Measurements from ENCODE around the gene TMEM167A.

Gene TMEM167A

DNA sequence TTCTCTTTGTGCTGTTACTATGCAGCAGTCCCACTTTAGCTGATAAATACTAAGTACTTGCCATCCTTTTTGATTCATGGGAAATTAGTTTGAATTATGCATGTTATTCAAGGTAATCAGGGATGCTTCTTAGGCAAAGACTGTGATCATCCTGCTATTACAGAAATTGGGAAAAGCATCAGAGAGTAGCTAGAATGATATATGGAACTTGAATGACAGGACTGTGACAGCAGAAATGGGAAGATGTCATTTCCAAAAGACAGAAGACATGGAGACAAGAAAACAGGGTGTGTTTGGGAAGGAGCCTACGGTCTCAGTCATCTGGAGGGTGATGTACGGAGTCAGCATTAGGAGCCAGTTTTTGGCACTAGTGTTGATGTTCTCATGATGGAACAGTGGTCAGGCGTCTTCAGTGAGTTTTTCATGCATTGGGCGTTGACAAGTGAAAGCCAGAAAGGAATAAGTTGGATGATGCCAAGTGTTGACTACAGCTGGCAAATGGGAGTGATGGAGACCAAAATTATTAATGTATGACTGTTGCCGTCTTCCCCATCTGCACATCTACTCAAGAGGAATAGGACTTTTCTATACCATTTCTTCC, 70.4 kb downstream of the TMEM167A start:
- H3K4me1 ChIP-seq (ENCODE audit: insufficient read depth, low read length, severe bottlenecking) = no peaks in the 10 kb centered on the region
- no peak overlapping the region for H3K9ac ChIP-seq (ENCODE audit: low read length)
- H3K4me3 ChIP-seq (ENCODE audit: low read depth, low read length, poor library complexity, severe bottlenecking) = no peak overlapping the region
- no peak overlapping the region for H2AFZ ChIP-seq (ENCODE audit: low read length)
- no peaks in the 10 kb centered on the region for H3K9me3 ChIP-seq (ENCODE audit: low read length)
- H3K36me3 ChIP-seq (ENCODE audit: insufficient read depth, low read length) = no peaks in the 10 kb centered on the region
- no peaks in the 10 kb centered on the region for H3K27me3 ChIP-seq (ENCODE audit: insufficient read depth, low read length)
- no peak overlapping the region for H3K27ac ChIP-seq (ENCODE audit: low read depth, low read length, poor library complexity, severe bottlenecking)
- no peaks in the 10 kb centered on the region for H3F3A ChIP-seq (ENCODE audit: insufficient read depth, low read length)
- no peak overlapping the region for H3K4me2 ChIP-seq (ENCODE audit: low read length)
- no peaks in the 10 kb centered on the region; the same call in 1 of the 2 replicates for H3K9me2 ChIP-seq (ENCODE audit: low read depth, low read length)
- H4K20me1 ChIP-seq (ENCODE audit: insufficient read depth, low read length) = no peaks in the 10 kb centered on the region
- no peaks in the 10 kb centered on the region for H3K79me2 ChIP-seq (ENCODE audit: insufficient read depth, low read length)
- TF ChIP-seq EZH2 (IDR thresholded peaks at IDR 0.05; ENCODE audit: borderline replicate concordance, low read length) = no peak
- TF ChIP-seq, protein P1, sequence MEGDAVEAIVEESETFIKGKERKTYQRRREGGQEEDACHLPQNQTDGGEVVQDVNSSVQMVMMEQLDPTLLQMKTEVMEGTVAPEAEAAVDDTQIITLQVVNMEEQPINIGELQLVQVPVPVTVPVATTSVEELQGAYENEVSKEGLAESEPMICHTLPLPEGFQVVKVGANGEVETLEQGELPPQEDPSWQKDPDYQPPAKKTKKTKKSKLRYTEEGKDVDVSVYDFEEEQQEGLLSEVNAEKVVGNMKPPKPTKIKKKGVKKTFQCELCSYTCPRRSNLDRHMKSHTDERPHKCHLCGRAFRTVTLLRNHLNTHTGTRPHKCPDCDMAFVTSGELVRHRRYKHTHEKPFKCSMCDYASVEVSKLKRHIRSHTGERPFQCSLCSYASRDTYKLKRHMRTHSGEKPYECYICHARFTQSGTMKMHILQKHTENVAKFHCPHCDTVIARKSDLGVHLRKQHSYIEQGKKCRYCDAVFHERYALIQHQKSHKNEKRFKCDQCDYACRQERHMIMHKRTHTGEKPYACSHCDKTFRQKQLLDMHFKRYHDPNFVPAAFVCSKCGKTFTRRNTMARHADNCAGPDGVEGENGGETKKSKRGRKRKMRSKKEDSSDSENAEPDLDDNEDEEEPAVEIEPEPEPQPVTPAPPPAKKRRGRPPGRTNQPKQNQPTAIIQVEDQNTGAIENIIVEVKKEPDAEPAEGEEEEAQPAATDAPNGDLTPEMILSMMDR (IDR thresholded peaks at IDR 0.05; ENCODE audit: low read length) = no peak

DNA sequence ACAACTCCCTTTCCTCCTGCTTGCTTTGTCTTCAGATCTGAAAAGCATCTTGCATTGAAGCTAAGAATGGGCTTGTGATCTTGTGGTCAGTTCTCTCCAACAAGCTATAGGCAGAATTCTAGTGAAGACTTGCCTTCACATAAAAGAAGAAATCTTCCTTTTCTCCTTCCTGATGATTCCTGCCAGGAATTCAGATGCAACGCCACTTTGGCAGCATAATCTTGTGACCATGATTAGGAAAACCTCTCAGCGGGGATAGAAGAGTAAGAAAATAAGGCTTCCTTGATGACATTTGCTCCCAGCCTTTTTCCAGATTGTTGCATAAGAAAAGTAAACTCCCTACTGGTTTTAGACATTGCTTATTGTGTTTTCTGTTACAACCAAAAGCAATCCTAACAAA, 73.4 kb downstream of the TMEM167A start:
- H3K4me2 ChIP-seq (ENCODE audit: low read length) = no peak overlapping the region
- H3K4me1 ChIP-seq (ENCODE audit: insufficient read depth, low read length, severe bottlenecking) = no peaks in the 10 kb centered on the region
- TF ChIP-seq EZH2 (IDR thresholded peaks at IDR 0.05; ENCODE audit: borderline replicate concordance, low read length) = no peak
- TF ChIP-seq, protein P1 (IDR thresholded peaks at IDR 0.05; ENCODE audit: low read length) = no peak

More for the DNA sequence above, 73.4 kb downstream of the TMEM167A start:
- Histone ChIP-seq H3K27me3 (ENCODE audit: insufficient read depth, low read length) (no peaks in the 10 kb centered on the region), H3F3A (ENCODE audit: insufficient read depth, low read length) (no peaks in the 10 kb centered on the region), H3K4me3 (ENCODE audit: low read depth, low read length, poor library complexity, severe bottlenecking) (no peak overlapping the region), H2AFZ (ENCODE audit: low read length) (no peak overlapping the region), H3K9me3 (ENCODE audit: low read length) (no peaks in the 10 kb centered on the region), H4K20me1 (ENCODE audit: insufficient read depth, low read length) (no peaks in the 10 kb centered on the region), H3K9ac (ENCODE audit: low read length) (no peak overlapping the region), H3K27ac (ENCODE audit: low read depth, low read length, poor library complexity, severe bottlenecking) (no peak overlapping the region), H3K36me3 (ENCODE audit: insufficient read depth, low read length) (no peaks in the 10 kb centered on the region), H3K9me2 (ENCODE audit: low read depth, low read length) (no peaks in the 10 kb centered on the region), H3K79me2 (ENCODE audit: insufficient read depth, low read length) (no peaks in the 10 kb centered on the region)
